CD8-positive, alpha-beta memory T cell (primary cell): ENCODE results near the gene ANXA6. TPM values are rescaled to one million over a fixed set of nuclear protein-coding genes. Genes with fewer than 3 reads are reported as not detected.
A peak's percentile ranks its signal among the peaks of the same experiment; 100 is the strongest.

Experiments used
- CTCF ChIA-PET: fragments of 350-600 bp; sonication (Branson Sonifier 250); formaldehyde crosslinking; loops from one replicate; lab custom pipeline; 2021; ENCODE audit warnings: antibody characterized with exemption; lab: Charles Lee
- POLR2A ChIA-PET: fragments of 350-600 bp; sonication (Branson Sonifier 250); formaldehyde crosslinking; loops from one replicate; lab custom pipeline; 2021; ENCODE audit warnings: antibody characterized with exemption; lab: Charles Lee
- DNase-seq, 5 donors: peaks; one replicate each; pipeline versions ENCODE4 v3.0.0 to v3.0.0-alpha.2; 2020 to 2022; ENCODE audit warnings: mixed read lengths in 1 of 5
- H3K27ac ChIP-seq: one replicate; pipeline ENCODE4 v1.7.0; 2013; ENCODE audit warnings: low read depth, mild to moderate bottlenecking, low read length, moderate library complexity
- H3K27me3 ChIP-seq: 2 replicates; pipeline ENCODE4 v1.7.0; 2013; ENCODE audit warnings: low read length, mild to moderate bottlenecking; ENCODE audit not compliant: insufficient read depth, poor library complexity, severe bottlenecking
- H3K36me3 ChIP-seq: 2 replicates; pipeline ENCODE4 v1.7.0; 2013; ENCODE audit warnings: mild to moderate bottlenecking, low read length, moderate library complexity; ENCODE audit not compliant: insufficient read depth
- H3K4me1 ChIP-seq: 2 replicates; pipeline ENCODE4 v1.7.0; 2013; ENCODE audit warnings: mild to moderate bottlenecking, low read length, moderate library complexity; ENCODE audit not compliant: insufficient read depth
- H3K4me3 ChIP-seq: 2 replicates; pipeline ENCODE4 v1.7.0; 2013; ENCODE audit warnings: mild to moderate bottlenecking, low read length
- H3K9me3 ChIP-seq: 2 replicates; pipeline ENCODE4 v1.7.0; 2013; ENCODE audit warnings: mild to moderate bottlenecking, low read length
- H3K27ac Mint-ChIP-seq, 8 donors: one replicate each; pipeline ENCODE4 v1.8.0; 2020 to 2021; ENCODE audit warnings: mixed read lengths in 8 of 8, mild to moderate bottlenecking in 6 of 8, inconsistent platforms in 3 of 8, moderate library complexity in 3 of 8
- H3K27me3 Mint-ChIP-seq, 2 donors: one replicate each; pipeline ENCODE4 v1.8.0; 2020 to 2021; ENCODE audit warnings: mixed read lengths in 2 of 2, mild to moderate bottlenecking in 1 of 2, moderate library complexity in 1 of 2
- H3K36me3 Mint-ChIP-seq, 3 donors: one replicate each; pipeline ENCODE4 v1.8.0; 2020 to 2021; ENCODE audit warnings: mixed read lengths in 3 of 3, inconsistent platforms in 1 of 3, mild to moderate bottlenecking in 1 of 3
- H3K4me1 Mint-ChIP-seq, 3 donors: one replicate each; pipeline ENCODE4 v1.8.0; 2020 to 2021; ENCODE audit warnings: mixed read lengths in 3 of 3, inconsistent platforms in 1 of 3, mild to moderate bottlenecking in 1 of 3
- H3K4me3 Mint-ChIP-seq, 7 donors: one replicate each; pipeline ENCODE4 v1.8.0; 2020 to 2021; ENCODE audit warnings: mixed read lengths in 7 of 7, mild to moderate bottlenecking in 6 of 7, moderate library complexity in 4 of 7, inconsistent platforms in 2 of 7
- H3K9me3 Mint-ChIP-seq, 5 donors: one replicate each; pipeline ENCODE4 v1.8.0; 2020 to 2022; ENCODE audit warnings: mixed read lengths in 5 of 5, mild to moderate bottlenecking in 3 of 5, moderate library complexity in 2 of 5, inconsistent platforms in 1 of 5
- polyA plus RNA-seq: library from polyadenylated mRNA; unstranded; fragments of 300-500 nt; fragmentation: Illumina TruSeq; gene quantifications from one replicate; pipeline ENCODE4 v1.2.3, GENCODE V29; 2021
- total RNA-seq, 2 experiments: library from RNA; stranded (reverse); gene quantifications; one replicate each; pipeline ENCODE4 v1.2.3, GENCODE V29; 2021

Gene ANXA6
- total and polyA plus RNA-seq, 3 experiments from 2014 or later, result 351 to 459 (median 452) TPM

GRCh38 chr5:151143645-151144044 lies 13.9 kb downstream of the ANXA6 start:
- H3K4me1 Mint-ChIP-seq, result peaks cover 95 to 100% (median 99%) of the 10 kb centered on the region in 3 donors
- ChIA-PET POLR2A (no interaction called here), CTCF (interaction anchor here (1.2 to 13.0 kb wide), 6 partner anchors 12 to 29 kb away, joined by 3 to 153 read pairs (median 19); partner anchors contain the start of gene ANXA6)
- no peaks in the 10 kb centered on the region for H3K9me3 ChIP-seq
- peak overlapping the region; percentile 51 to 92 (median 88) for H3K27ac Mint-ChIP-seq
- H3K4me3 ChIP-seq, result no peak overlapping the region
- H3K36me3 Mint-ChIP-seq, result peaks cover 11 to 86% (median 19%) of the 10 kb centered on the region in 3 donors
- peak overlapping the region in 4 of 7 donors; percentile 32 to 71 (median 51) for H3K4me3 Mint-ChIP-seq
- H3K27me3 Mint-ChIP-seq, result no peaks in the 10 kb centered on the region
- no peaks in the 10 kb centered on the region for H3K27me3 ChIP-seq
- no peak for DNase-seq
- no peaks in the 10 kb centered on the region for H3K9me3 Mint-ChIP-seq
- H3K4me1 ChIP-seq, result peaks cover 98% of the 10 kb centered on the region
- peaks cover 46% of the 10 kb centered on the region for H3K36me3 ChIP-seq
- H3K27ac ChIP-seq, result no peak overlapping the region

DNA sequence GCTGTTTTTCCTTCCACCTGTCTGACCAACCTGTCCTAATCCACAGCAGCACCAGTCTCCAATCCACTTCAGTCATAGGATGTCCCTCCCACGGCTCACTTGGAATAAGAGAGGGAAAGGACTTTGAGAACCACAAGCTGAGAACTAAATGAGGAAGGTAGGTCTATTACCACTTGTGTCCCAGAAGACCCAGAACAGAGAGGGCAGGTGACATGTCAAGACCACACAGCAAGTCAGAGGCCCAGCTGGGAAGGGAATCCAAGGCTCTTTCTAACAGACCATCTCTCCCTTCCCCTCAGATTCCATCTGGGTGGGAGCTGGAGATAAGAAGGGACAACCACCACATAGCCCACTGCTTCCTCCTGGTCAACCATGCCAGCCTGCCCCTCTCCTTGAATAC lies 14.6 kb downstream of the ANXA6 start:
- POLR2A ChIA-PET, result no interaction called here
- H3K4me1 ChIP-seq, result peaks cover 98% of the 10 kb centered on the region
- H3K4me3 ChIP-seq, result no peak overlapping the region

DNA sequence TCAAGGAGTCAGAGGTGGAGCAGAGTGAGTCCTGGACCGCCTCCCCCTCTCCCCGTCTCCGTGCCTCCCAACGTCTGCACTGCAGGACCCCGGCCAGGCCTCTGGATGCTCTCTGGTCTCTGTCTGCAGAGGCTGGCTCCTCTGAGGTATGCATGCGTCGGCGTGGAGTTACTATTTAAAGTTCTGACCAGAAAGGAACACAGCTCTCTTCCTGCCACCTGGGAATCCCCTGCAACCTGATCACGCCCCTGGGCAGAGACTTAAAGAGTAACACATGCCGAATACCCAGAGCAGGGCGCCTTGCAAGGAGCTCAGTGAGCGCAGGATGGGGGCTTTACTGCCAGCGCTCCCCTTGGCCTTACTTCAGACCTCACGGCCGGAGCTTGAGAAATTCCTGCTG lies 16.0 kb downstream of the ANXA6 start:
- H3K36me3 Mint-ChIP-seq, result peaks cover 31 to 87% (median 35%) of the 10 kb centered on the region in 3 donors
- ChIA-PET CTCF (interaction anchor here (0.7 to 13.0 kb wide), 10 partner anchors 9 to 97 kb away, joined by 3 to 153 read pairs (median 11); partner anchors contain the start of genes ANXA6 and CCDC69), POLR2A (interaction anchor here (0.7 to 1.5 kb wide), 9 partner anchors 9 to 111 kb away, joined by 3 to 11 read pairs (median 4); partner anchors contain the start of genes CCDC69 and GM2A)
- peaks cover 92 to 100% (median 97%) of the 10 kb centered on the region in 3 donors for H3K4me1 Mint-ChIP-seq
- H3K36me3 ChIP-seq, result peaks cover 56% of the 10 kb centered on the region
- no peaks in the 10 kb centered on the region for H3K27me3 Mint-ChIP-seq
- H3K9me3 ChIP-seq, result no peaks in the 10 kb centered on the region
- peak; percentile 39 to 80 (median 45) for DNase-seq
- peak overlapping the region; percentile 40 to 89 (median 82) for H3K4me3 Mint-ChIP-seq
- H3K27ac ChIP-seq, result peak overlapping the region; percentile 38
- no peaks in the 10 kb centered on the region for H3K27me3 ChIP-seq
- H3K4me1 ChIP-seq, result peaks cover 88% of the 10 kb centered on the region
- no peaks in the 10 kb centered on the region for H3K9me3 Mint-ChIP-seq
- H3K4me3 ChIP-seq, result peak overlapping the region; percentile 35
- H3K27ac Mint-ChIP-seq, result peak overlapping the region; percentile 92 to 97 (median 93)

More for the DNA sequence above, 14.6 kb downstream of the ANXA6 start:
- Histone ChIP-seq H3K27ac (no peak overlapping the region), H3K36me3 (peaks cover 53% of the 10 kb centered on the region), H3K9me3 (no peaks in the 10 kb centered on the region), H3K27me3 (no peaks in the 10 kb centered on the region)
- Mint-ChIP-seq H3K9me3 (no peaks in the 10 kb centered on the region), H3K36me3 (peaks cover 19 to 86% (median 25%) of the 10 kb centered on the region in 3 donors), H3K27me3 (no peaks in the 10 kb centered on the region), H3K4me1 (peaks cover 95 to 100% (median 99%) of the 10 kb centered on the region in 3 donors), H3K4me3 (peak overlapping the region in 6 of 7 donors; percentile 29 to 82 (median 40)), H3K27ac (peak overlapping the region; percentile 83 to 97 (median 92))
- CTCF ChIA-PET, result interaction anchor here (1.2 to 13.0 kb wide), 7 partner anchors 7 to 96 kb away, joined by 3 to 153 read pairs (median 22); partner anchors contain the start of gene ANXA6
- no peak for DNase-seq

DNA sequence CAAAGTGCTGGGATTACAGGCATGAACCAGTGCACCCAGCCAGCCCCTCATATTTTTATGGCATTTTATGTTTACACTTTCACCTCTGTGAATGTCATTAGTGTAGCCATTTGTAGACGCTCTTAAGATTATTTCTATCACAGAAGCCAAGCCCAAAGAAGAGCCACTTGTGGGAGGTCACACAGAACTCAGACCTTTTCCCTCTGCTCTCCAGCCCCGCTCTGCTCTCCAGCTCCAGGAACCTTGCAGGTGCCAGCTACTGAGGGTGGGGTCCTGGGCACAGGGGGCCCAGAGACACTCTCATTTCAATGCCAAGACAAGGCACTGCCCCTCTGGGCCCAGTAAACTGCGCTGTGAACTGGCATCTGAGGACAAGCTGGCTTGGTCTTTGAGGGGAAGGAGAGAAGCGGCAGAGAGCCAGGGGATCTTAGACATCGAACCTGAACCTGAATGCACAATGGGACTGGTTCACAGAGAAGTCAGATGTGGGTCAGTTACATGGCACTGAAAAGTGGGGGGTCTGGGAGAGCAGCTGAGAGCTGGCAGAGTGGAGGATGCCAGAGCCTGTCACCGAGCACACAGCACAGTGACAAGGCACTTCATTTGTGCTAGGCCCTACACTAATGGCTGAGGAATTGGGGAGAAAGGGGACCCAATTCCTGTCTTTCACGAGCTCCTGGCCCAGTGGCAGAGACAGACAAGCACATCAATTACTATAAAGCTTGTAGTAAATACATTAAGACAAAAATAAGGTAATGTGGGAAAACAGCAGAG lies 16.7 kb downstream of the ANXA6 start:
- H3K4me1 Mint-ChIP-seq, result peaks cover 87 to 97% (median 97%) of the 10 kb centered on the region in 3 donors
- peak overlapping the region; percentile 92 to 97 (median 93) for H3K27ac Mint-ChIP-seq
- Histone ChIP-seq H3K4me1 (peaks cover 82% of the 10 kb centered on the region), H3K36me3 (peaks cover 56% of the 10 kb centered on the region), H3K27me3 (no peaks in the 10 kb centered on the region), H3K9me3 (no peaks in the 10 kb centered on the region), H3K4me3 (peak overlapping the region; percentile 35), H3K27ac (peak overlapping the region; percentile 38)
- DNase-seq, result no peak
- ChIA-PET POLR2A (interaction anchor here (0.7 to 1.5 kb wide), 9 partner anchors 9 to 112 kb away, joined by 3 to 11 read pairs (median 4); partner anchors contain the start of genes CCDC69 and GM2A), CTCF (interaction anchor here (0.7 to 13.0 kb wide), 10 partner anchors 9 to 98 kb away, joined by 3 to 153 read pairs (median 11); partner anchors contain the start of genes ANXA6 and CCDC69)
- no peaks in the 10 kb centered on the region for H3K9me3 Mint-ChIP-seq
- H3K4me3 Mint-ChIP-seq, result peak overlapping the region; percentile 40 to 89 (median 82)
- H3K36me3 Mint-ChIP-seq, result peaks cover 29 to 87% (median 38%) of the 10 kb centered on the region in 3 donors
- H3K27me3 Mint-ChIP-seq, result no peaks in the 10 kb centered on the region

- H3K27ac Mint-ChIP-seq, result peak overlapping the region; percentile 84 to 97 (median 94)
- Histone ChIP-seq H3K36me3 (peaks cover 57% of the 10 kb centered on the region), H3K27ac (peak overlapping the region; percentile 83), H3K4me3 (peak overlapping the region; percentile 26), H3K4me1 (peaks cover 69% of the 10 kb centered on the region), H3K27me3 (no peaks in the 10 kb centered on the region), H3K9me3 (no peaks in the 10 kb centered on the region)
- ChIA-PET CTCF (interaction anchor here (0.7 to 13.0 kb wide), 7 partner anchors 10 to 101 kb away, joined by 3 to 153 read pairs (median 4); partner anchors contain the start of gene ANXA6), POLR2A (interaction anchor here (0.5 to 1.2 kb wide), 5 partner anchors 10 to 84 kb away, joined by 3 to 10 read pairs (median 3); partner anchors contain the start of gene CCDC69)
- H3K4me3 Mint-ChIP-seq, result peak overlapping the region; percentile 11 to 55 (median 42)
- no peaks in the 10 kb centered on the region for H3K9me3 Mint-ChIP-seq
- peaks cover 24 to 89% (median 42%) of the 10 kb centered on the region in 3 donors for H3K36me3 Mint-ChIP-seq
- peaks cover 79 to 89% (median 87%) of the 10 kb centered on the region in 3 donors for H3K4me1 Mint-ChIP-seq
- peak in 1 of 5 donors; percentile 38 for DNase-seq
- H3K27me3 Mint-ChIP-seq, result no peaks in the 10 kb centered on the region
These were observed 17.9 kb downstream of the ANXA6 start for GRCh38 chr5:151139646-151140045.

DNA sequence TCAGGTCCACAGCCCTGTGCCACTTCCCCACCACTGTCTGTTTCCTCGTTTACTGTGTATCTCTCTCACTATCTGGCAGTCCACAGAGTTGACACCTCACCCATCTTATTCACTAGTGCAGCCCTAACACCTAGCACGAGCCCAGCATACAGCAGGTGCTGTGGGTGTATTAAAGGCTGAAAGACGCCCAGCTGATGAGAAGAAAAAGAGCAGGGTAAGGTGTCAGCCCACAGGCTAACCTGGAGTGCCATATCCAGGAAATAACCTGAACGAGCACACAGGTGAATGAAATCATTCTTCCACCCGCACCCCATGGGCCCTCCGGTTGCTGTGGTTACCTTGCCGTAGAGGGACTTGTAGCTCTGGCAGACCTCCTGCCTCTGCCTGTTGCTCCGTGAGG lies 18.6 kb downstream of the ANXA6 start:
- Mint-ChIP-seq H3K27ac (peak overlapping the region; percentile 84 to 97 (median 94)), H3K9me3 (no peaks in the 10 kb centered on the region), H3K4me3 (peak overlapping the region; percentile 11 to 55 (median 42)), H3K27me3 (no peaks in the 10 kb centered on the region), H3K4me1 (peaks cover 73 to 86% (median 84%) of the 10 kb centered on the region in 3 donors), H3K36me3 (peaks cover 24 to 89% (median 40%) of the 10 kb centered on the region in 3 donors)
- H3K27me3 ChIP-seq, result no peaks in the 10 kb centered on the region
- peak overlapping the region; percentile 83 for H3K27ac ChIP-seq
- ChIA-PET POLR2A (interaction anchor here (0.6 to 1.2 kb wide), 4 partner anchors 10 to 85 kb away, joined by 3 to 10 read pairs (median 4); partner anchors contain the start of gene CCDC69), CTCF (interaction anchor here (0.7 to 13.0 kb wide), 8 partner anchors 10 to 101 kb away, joined by 3 to 153 read pairs (median 4); partner anchors contain the start of gene ANXA6)
- peak; percentile 51 to 79 (median 56) for DNase-seq
- H3K9me3 ChIP-seq, result no peaks in the 10 kb centered on the region
- H3K4me1 ChIP-seq, result peaks cover 63% of the 10 kb centered on the region
- peaks cover 57% of the 10 kb centered on the region for H3K36me3 ChIP-seq
- H3K4me3 ChIP-seq, result peak overlapping the region; percentile 26

DNA sequence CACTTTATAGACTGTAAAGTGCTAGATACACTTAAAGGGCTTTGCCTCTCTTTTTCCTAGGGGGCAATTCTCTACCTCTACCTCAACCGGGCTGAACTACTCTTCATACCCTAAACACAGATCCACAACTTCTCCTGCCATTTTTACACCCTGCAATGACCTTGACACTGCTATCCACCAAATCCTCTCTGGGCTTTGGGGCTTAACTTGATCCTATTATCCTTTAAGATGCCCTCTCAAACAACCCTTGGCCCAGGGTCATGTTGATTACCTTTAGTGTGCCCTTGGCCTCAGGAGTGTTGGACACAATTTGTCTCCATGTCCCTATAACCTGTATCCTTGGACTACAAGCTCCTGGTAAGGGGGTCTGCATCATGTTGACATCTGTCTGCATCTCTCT lies 19.5 kb downstream of the ANXA6 start:
- H3K27me3 Mint-ChIP-seq, result no peaks in the 10 kb centered on the region
- H3K4me1 ChIP-seq, result peaks cover 58% of the 10 kb centered on the region
- no peak for DNase-seq
- no peaks in the 10 kb centered on the region for H3K9me3 ChIP-seq
- POLR2A ChIA-PET, result no interaction called here
- peak overlapping the region; percentile 84 to 96 (median 91) for H3K27ac Mint-ChIP-seq
- peaks cover 32 to 89% (median 37%) of the 10 kb centered on the region in 3 donors for H3K36me3 Mint-ChIP-seq
- H3K9me3 Mint-ChIP-seq, result no peaks in the 10 kb centered on the region
- peak overlapping the region in 1 of 7 donors; percentile 51 for H3K4me3 Mint-ChIP-seq
- no peak overlapping the region for H3K4me3 ChIP-seq
- H3K27me3 ChIP-seq, result no peaks in the 10 kb centered on the region
- peaks cover 61% of the 10 kb centered on the region for H3K36me3 ChIP-seq
- peaks cover 64 to 86% (median 83%) of the 10 kb centered on the region in 3 donors for H3K4me1 Mint-ChIP-seq
- CTCF ChIA-PET, result interaction anchor here (0.9 to 12.0 kb wide), 5 partner anchors 12 to 101 kb away, joined by 3 to 86 read pairs (median 5); no protein-coding TSS in a partner anchor
- no peak overlapping the region for H3K27ac ChIP-seq
